ENCODE results near the gene OSBPL6. TPM values are rescaled to one million over a fixed set of nuclear protein-coding genes. Genes with fewer than 3 reads are reported as not detected.

Gene OSBPL6
- total and polyA plus RNA-seq, 10 of the 15 experiments (the other 5 are each of a cell fraction or from before 2014, with no cell fraction given): 0.01 to 0.08 (median 0.03) TPM; not detected in 5

DNA sequence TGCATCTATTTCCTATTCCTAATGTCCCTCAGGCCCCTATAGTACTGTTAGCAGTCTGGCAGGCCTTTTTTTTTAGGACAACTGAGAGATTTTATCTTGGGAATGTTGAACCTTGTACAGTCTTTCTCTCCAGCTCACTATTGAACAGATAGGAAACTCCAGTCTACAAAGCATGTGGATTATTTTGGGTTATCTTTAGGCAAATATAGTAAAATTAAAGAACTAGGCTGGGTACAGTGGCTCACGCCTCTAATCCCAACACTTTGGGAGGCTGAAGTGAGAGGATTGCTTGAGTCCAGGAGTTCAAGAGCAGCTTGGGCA lies 102.7 kb downstream of the OSBPL6 start:
- FAIRE-seq (no peak), ATAC-seq (no peak), DNase-seq (ENCODE audit: low read depth, low spot score) (no peak)
- TF ChIP-seq NFIC (IDR thresholded peaks at IDR 0.05; ENCODE audit: low read depth, low read length) (no peak), KAT2A (conservative IDR thresholded peaks at IDR 0.05; ENCODE audit: control insufficient read depth, low read depth, low read length) (no peak), FOXK2 (IDR thresholded peaks at IDR 0.05) (no peak), NR2C1 (IDR thresholded peaks at IDR 0.05) (no peak), ETV6 (conservative IDR thresholded peaks at IDR 0.05 in 1 of 2, IDR thresholded peaks at IDR 0.05 in 1 of 2; ENCODE audit: borderline replicate concordance in 1 of 2, low read depth in 1 of 2) (no peak), TBL1XR1 (IDR thresholded peaks at IDR 0.05; ENCODE audit: low read depth, low read length) (no peak), ZSCAN29 (IDR thresholded peaks at IDR 0.05) (no peak), CBX5 (IDR thresholded peaks at IDR 0.05; ENCODE audit: low read depth) (no peak), TCF12 (IDR thresholded peaks at IDR 0.05; ENCODE audit: low read depth, low read length) (no peak), ATF7 (IDR thresholded peaks at IDR 0.05; ENCODE audit: low read depth) (no peak), MEF2A (IDR thresholded peaks at IDR 0.05; ENCODE audit: insufficient read depth, low read depth, low read length) (no peak), TCF7 (IDR thresholded peaks at IDR 0.05; ENCODE audit: borderline replicate concordance) (no peak), STAT3 (IDR thresholded peaks at IDR 0.05; ENCODE audit: low read depth, low read length) (no peak)
- TF ChIP-seq, protein P1, sequence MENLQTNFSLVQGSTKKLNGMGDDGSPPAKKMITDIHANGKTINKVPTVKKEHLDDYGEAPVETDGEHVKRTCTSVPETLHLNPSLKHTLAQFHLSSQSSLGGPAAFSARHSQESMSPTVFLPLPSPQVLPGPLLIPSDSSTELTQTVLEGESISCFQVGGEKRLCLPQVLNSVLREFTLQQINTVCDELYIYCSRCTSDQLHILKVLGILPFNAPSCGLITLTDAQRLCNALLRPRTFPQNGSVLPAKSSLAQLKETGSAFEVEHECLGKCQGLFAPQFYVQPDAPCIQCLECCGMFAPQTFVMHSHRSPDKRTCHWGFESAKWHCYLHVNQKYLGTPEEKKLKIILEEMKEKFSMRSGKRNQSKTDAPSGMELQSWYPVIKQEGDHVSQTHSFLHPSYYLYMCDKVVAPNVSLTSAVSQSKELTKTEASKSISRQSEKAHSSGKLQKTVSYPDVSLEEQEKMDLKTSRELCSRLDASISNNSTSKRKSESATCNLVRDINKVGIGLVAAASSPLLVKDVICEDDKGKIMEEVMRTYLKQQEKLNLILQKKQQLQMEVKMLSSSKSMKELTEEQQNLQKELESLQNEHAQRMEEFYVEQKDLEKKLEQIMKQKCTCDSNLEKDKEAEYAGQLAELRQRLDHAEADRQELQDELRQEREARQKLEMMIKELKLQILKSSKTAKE (IDR thresholded peaks at IDR 0.05; ENCODE audit: low read depth, poor library complexity, severe bottlenecking): no peak
- ChIA-PET RAD21 (ENCODE audit: unreplicated experiment) (no interaction called here), SMC1A (ENCODE audit: uncharacterized antibody, unreplicated experiment) (interaction anchor here (1.2 kb wide), 1 partner anchor 9 kb away, joined by 3 read pairs; no protein-coding TSS in a partner anchor), CTCF (interaction anchor here (1.0 to 2.1 kb wide), 2 partner anchors 43 to 118 kb away, joined by 3 to 7 read pairs; no protein-coding TSS in a partner anchor), POLR2A (no interaction called here)
- H3K27me3 ChIP-seq (replicated peaks in 1 of 2; ENCODE audit: control insufficient read depth in 2 of 2, insufficient read depth in 2 of 2, low read length in 1 of 2): no peaks in the 10 kb centered on the region
- H3K9me3 ChIP-seq (replicated peaks; ENCODE audit: control insufficient read depth, insufficient read depth, low read length): no peaks in the 10 kb centered on the region
- WGBS (ENCODE audit: insufficient coverage, insufficient replicate concordance, low lambda C conversion rate, missing lambda C conversion rate): 76% methylated on average over 1 of the region's 1 CpG
- no peak overlapping the region for H3K4me2 ChIP-seq (ENCODE audit: control insufficient read depth, insufficient read depth)
- no peak overlapping the region for H3K9ac ChIP-seq (ENCODE audit: control insufficient read depth, insufficient read depth, low read length)
- in situ Hi-C loops (cut with MboI) (no loop called here), intact Hi-C loops (cut with micrococcal nuclease; ENCODE audit: unreplicated experiment) (no loop called here)
- no peaks in the 10 kb centered on the region for H4K20me1 ChIP-seq (ENCODE audit: control insufficient read depth, insufficient read depth)
- H3K27ac ChIP-seq (ENCODE audit: control insufficient read depth, insufficient read depth): no peak overlapping the region
- no peaks in the 10 kb centered on the region for H3K36me3 ChIP-seq (ENCODE audit: control insufficient read depth in 2 of 2, insufficient read depth in 2 of 2, low read length in 1 of 2)
- H2AFZ ChIP-seq (ENCODE audit: control insufficient read depth, low read depth, low read length): no peak overlapping the region
- no peaks in the 10 kb centered on the region for H3K4me1 ChIP-seq (ENCODE audit: control insufficient read depth, insufficient read depth, low read length)
- H3K4me3 ChIP-seq: no peak overlapping the region
- BruUV-seq (replicated peaks): no TSS peak
- H3K79me2 ChIP-seq (ENCODE audit: control insufficient read depth, insufficient read depth, low read length): no peaks in the 10 kb centered on the region
